Thymus (tissue), 14 donors: ENCODE measurements around the gene FGFR2. TPM values are rescaled to one million over a fixed set of nuclear protein-coding genes. Genes with fewer than 3 reads are reported as not detected.

Source experiments
- DNase-seq, 9 donors: peaks; one replicate each; pipeline ENCODE4 v3.0.0-alpha.2; 2013; ENCODE audit warnings: low spot score in 9 of 9, low read depth in 6 of 9, missing footprints in 1 of 9
- H3K27ac ChIP-seq, 2 donors: one replicate each; pipeline ENCODE4 v1.5.1; 2013; ENCODE audit warnings: control low read depth in 1 of 2, low read depth in 1 of 2, low read length in 1 of 2, mild to moderate bottlenecking in 1 of 2, moderate library complexity in 1 of 2
- H3K27me3 ChIP-seq, 2 donors: one replicate each; pipeline ENCODE4 v1.5.1; 2013; ENCODE audit warnings: low read length in 1 of 2; ENCODE audit not compliant: control insufficient read depth in 2 of 2, insufficient read depth in 1 of 2
- H3K36me3 ChIP-seq, 2 donors: one replicate each; pipeline ENCODE4 v1.5.1; 2013; ENCODE audit warnings: low read length in 1 of 2, mild to moderate bottlenecking in 1 of 2, moderate library complexity in 1 of 2; ENCODE audit not compliant: control insufficient read depth in 2 of 2, insufficient read depth in 2 of 2
- H3K4me1 ChIP-seq, 2 donors: one replicate each; pipeline ENCODE4 v1.5.1; 2013; ENCODE audit warnings: low read length in 2 of 2; ENCODE audit not compliant: control insufficient read depth in 2 of 2, insufficient read depth in 2 of 2
- H3K4me3 ChIP-seq, 2 donors: one replicate each; pipeline ENCODE4 v1.5.1; 2013; ENCODE audit warnings: low read length in 2 of 2, control low read depth in 1 of 2, mild to moderate bottlenecking in 1 of 2
- H3K9me3 ChIP-seq, 2 donors: one replicate each; pipeline ENCODE4 v1.5.1; 2013; ENCODE audit warnings: low read length in 1 of 2, mild to moderate bottlenecking in 1 of 2; ENCODE audit not compliant: control insufficient read depth in 2 of 2, insufficient read depth in 1 of 2
- WGBS: extraction: QIAGEN DNeasy Blood & Tissue Kit; methylation state at CpG from one replicate; pipeline ENCODE4 v1.1.7; 2013; 5-methylcytosine and 5-hydroxymethylcytosine counted together
- long read RNA-seq, 10 donors: transcript quantifications; one replicate each; lab custom pipeline, GENCODE V29; 2026
- polyA plus RNA-seq: library from polyadenylated mRNA; stranded (reverse); fragments of 200-250 nt; gene quantifications from one replicate; pipeline ENCODE4 v1.2.3, GENCODE V29; 2013
- total RNA-seq: library from RNA; stranded (reverse); fragments of 120-200 nt; gene quantifications from one replicate; pipeline ENCODE4 v1.2.4, GENCODE V29; 2013
- donor health status: healthy.

FGFR2 gene
- total RNA-seq (13.3 TPM), polyA plus RNA-seq (26.2 TPM)
- long read RNA-seq, donor 1, result 0 reads
- long read RNA-seq, donor 2, result 0 reads
- long read RNA-seq, donor 3, result 0 reads
- long read RNA-seq, donor 4, result 0 reads
- long read RNA-seq, donor 5, result 0 reads
- long read RNA-seq, donor 6, result 0 reads
- long read RNA-seq, donor 7, partial matches to known transcripts, result 0 of 1 reads
- long read RNA-seq, donor 7, other reads (novel, unspliced or antisense), result 0 of 1 reads
- long read RNA-seq, donor 8, result 0 reads
- long read RNA-seq, donor 9, result 0 reads
- long read RNA-seq, donor 10, result 0 reads

DNA sequence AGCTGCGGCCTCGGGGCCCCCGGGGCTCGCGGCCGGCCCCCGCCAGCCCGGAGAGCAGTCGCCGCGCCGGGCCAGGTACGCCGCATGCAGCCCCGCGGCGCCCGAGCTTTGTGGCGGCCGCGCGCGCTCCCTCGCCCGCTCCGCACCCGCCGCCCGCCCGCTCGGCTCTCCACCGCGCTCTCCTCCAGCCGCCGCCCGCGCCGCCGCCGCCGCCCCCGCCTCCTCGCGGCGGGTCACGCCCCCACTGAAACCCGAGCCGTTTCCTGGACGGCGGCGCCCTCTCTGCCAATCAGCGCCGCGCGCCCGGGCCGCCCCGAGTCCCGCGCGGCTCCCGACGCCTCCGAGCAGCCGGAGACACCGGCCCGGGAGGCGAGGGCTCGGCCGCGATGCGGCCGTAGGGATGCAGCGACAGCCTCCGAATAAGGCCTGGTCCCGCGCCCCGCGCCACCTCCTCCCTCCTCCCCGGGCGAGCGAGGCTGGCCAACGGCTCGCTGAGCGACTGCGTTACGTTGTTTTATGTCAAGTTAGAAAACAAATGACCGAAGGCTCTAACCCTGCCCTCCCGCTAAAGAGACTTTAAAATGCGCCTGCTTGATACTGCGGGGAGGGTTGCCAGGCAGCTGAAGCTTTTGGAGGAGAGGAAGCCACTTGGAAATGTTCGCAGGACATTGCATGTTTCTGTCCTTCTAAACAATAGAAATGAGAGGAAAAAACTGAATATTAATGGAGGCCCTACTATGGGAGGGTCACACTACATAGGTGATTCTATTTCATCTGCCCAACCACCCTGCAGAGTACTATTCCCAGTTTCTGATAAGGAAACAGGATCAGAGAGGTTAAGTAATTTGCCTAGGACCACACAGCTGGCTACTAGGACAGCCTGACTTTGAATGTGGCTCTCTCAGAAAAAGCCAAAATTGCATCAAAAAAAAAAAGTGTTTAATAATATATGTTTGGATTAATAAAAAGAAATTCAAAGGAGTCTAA is at the start of gene FGFR2:
TSS of gene FGFR2 (minus strand) at position 182 of the 987 bp plus-strand sequence. CDS start 4,627 bp downstream, outside the sequence.
- no peaks in the 10 kb centered on the region for H3K4me1 ChIP-seq
- peak within 1 kb of the TSS; percentile 11 to 52 for H3K27ac ChIP-seq
- WGBS, result 1% methylated on average over 92 of the region's 92 CpGs
- H3K4me3 ChIP-seq, result peak within 1 kb of the TSS; percentile 30 to 38
- peaks cover 59 to 71% of the 10 kb centered on the region in 2 donors for H3K27me3 ChIP-seq
- peak in 6 of 9 donors; percentile 13 to 39 (median 22) for DNase-seq
- no peaks in the 10 kb centered on the region for H3K9me3 ChIP-seq
- no peaks in the 10 kb centered on the region for H3K36me3 ChIP-seq

DNA sequence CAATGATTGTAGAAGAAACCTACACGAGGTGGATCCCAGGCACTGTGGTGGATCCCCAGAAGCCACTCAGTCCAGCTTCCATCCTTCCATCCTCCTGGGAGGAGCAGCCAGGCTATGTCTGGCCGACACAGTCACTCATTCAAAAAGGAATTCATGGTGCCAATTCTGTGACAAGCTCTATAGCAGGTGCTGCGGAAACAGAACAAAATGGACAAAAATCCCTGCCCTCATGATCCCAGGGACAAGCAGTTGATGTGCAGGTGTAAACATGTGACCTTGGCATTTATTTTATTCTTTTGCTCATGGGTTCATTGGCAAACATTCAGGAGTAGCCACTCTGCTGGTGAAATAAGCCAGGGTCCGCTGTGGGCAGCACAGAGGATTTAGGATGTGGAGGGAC is 49.2 kb upstream of the FGFR2 start:
- H3K9me3 ChIP-seq, result no peaks in the 10 kb centered on the region
- no peaks in the 10 kb centered on the region for H3K27me3 ChIP-seq
- 88% methylated on average over 4 of the region's 4 CpGs for WGBS
- H3K4me3 ChIP-seq, result no peak overlapping the region
- H3K4me1 ChIP-seq, result no peaks in the 10 kb centered on the region
- no peak for DNase-seq
- no peak overlapping the region for H3K27ac ChIP-seq
- H3K36me3 ChIP-seq, result no peaks in the 10 kb centered on the region

DNA sequence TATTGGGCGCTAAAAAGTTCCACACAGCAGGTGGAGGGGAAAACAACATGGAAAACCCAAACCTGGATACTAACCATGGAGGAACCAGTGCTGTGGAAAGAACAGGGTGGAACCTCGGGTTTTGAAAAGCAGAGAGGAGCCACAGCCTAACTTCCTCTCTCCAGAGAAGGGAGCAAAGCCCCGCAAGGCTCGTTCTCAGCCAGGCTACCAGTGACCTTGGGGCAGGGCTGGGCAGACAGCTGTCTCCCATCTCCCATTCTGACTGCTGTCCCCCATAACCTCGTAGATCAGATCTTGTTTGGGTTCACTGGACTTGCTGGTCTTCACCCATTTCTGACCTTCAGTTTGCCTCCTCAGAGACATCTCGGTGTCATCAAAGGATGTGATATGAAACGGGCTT is 47.5 kb upstream of the FGFR2 start:
- no peak for DNase-seq
- no peaks in the 10 kb centered on the region for H3K9me3 ChIP-seq
- no peak overlapping the region for H3K4me3 ChIP-seq
- no peaks in the 10 kb centered on the region for H3K27me3 ChIP-seq
- WGBS, result 80% methylated on average over 7 of the region's 7 CpGs
- no peaks in the 10 kb centered on the region for H3K4me1 ChIP-seq
- no peaks in the 10 kb centered on the region for H3K36me3 ChIP-seq
- no peak overlapping the region for H3K27ac ChIP-seq

DNA sequence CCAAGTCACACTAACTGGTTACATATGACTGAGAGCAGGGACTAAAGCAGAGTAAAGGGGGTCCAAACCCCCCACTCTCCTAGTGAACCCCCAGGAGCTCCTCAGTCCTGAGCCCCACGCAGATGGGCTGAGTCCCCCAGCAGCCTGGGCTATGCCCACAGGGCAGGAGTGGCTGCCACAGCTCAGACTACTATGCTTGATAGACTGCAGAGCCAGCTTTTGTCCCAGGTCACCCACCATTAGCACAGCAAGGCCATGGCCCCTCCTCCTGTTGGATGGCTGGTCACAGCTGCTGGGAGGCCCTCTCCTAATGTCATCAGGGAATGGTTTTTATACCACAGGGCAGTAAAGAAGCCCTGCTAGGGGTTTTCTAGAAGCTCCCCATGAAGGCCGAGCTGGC is 46.3 kb upstream of the FGFR2 start:
- no peaks in the 10 kb centered on the region for H3K4me1 ChIP-seq
- 96% methylated on average over 2 of the region's 2 CpGs for WGBS
- no peak overlapping the region for H3K27ac ChIP-seq
- no peaks in the 10 kb centered on the region for H3K36me3 ChIP-seq
- no peak for DNase-seq
- H3K9me3 ChIP-seq, result no peaks in the 10 kb centered on the region
- H3K4me3 ChIP-seq, result no peak overlapping the region
- no peaks in the 10 kb centered on the region for H3K27me3 ChIP-seq

DNA sequence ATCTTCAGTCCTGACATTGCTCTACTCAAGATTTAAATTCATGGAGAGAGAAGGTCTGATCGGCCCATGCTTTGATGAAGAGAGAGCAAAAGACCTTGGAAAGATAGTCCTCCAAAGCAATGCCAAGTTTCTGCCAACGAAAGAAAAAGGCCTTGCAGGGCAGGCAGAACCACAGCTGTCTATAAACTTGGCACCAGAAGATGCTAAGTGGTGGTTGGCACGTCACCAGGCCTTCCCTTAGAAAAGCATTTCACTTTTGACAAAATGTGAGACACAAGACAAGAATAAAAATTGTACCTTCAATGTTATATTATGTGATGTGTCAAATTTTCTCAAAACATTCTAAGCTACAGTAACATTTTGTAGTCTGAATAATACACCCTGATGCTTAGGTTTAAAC is 42.0 kb upstream of the FGFR2 start:
- WGBS, result 82% methylated on average over 3 of the region's 3 CpGs
- Histone ChIP-seq H3K4me1 (no peaks in the 10 kb centered on the region), H3K27ac (no peak overlapping the region), H3K27me3 (no peaks in the 10 kb centered on the region), H3K9me3 (no peaks in the 10 kb centered on the region), H3K4me3 (no peak overlapping the region), H3K36me3 (no peaks in the 10 kb centered on the region)
- DNase-seq, result no peak

DNA sequence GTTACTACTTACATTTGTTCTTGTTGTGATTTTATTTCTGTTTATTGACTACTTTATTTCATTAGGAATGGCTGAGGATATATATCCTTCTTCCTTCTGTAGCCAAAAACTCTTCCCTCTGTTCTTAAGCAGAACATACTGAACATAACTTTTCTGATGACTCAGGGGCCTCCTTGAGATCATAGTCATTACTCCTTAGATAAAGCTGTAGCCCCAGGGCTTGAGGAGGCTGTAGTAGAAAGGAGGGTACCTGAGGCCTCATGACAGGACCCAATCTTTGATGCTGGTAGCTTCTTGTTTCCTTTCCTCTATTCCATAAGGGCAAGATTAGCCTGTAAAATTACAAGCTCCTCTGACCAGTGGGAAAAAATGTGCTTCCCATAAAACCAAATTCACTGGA is 41.2 kb upstream of the FGFR2 start:
- no peak for DNase-seq
- Histone ChIP-seq H3K4me1 (no peaks in the 10 kb centered on the region), H3K27me3 (no peaks in the 10 kb centered on the region), H3K9me3 (no peaks in the 10 kb centered on the region), H3K36me3 (no peaks in the 10 kb centered on the region), H3K27ac (no peak overlapping the region), H3K4me3 (no peak overlapping the region)

DNA sequence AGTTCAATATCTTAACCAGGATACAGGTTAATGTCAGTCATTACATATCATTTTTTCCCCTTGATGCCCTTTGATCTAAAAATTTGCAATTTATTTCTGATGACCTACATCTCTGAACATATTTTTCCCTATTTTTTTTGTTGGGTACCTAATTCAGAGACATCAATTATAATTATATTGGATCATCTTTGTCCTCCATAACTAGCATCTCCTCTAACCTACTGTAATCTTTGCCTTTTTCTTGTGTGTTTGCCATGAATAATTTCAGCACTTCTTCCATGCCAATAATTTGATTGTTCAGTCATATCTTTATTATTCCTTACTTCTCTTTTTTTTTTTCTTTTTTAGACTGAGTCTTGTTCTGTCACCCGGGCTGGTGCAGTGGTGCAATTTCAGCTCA is 39.2 kb upstream of the FGFR2 start:
- DNase-seq, result no peak
- H3K9me3 ChIP-seq, result no peaks in the 10 kb centered on the region
- no peak overlapping the region for H3K4me3 ChIP-seq
- 93% methylated on average over 1 of the region's 1 CpG for WGBS
- H3K36me3 ChIP-seq, result no peaks in the 10 kb centered on the region
- H3K27me3 ChIP-seq, result no peaks in the 10 kb centered on the region
- H3K27ac ChIP-seq, result no peak overlapping the region
- no peaks in the 10 kb centered on the region for H3K4me1 ChIP-seq

DNA sequence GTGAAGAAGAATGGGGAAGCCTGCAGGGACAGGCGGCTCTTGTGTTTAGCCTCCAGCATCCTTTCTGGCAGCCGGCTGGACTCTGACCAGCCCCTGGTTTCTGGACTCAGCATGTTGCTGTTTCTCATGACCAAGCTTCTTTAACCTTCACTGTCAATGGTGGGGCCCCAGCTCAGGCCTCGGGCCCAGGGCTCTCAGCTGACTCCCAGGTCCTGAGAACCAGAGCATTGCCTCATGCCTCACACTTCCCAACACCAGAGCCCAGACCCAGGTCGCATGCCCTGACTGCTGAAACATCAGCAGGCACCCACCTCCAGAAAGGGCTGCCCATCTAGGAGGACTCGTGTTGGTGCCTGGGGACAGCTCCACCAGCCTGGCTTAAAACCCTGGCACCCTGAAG is 34.8 kb upstream of the FGFR2 start:
- Histone ChIP-seq H3K27ac (no peak overlapping the region), H3K27me3 (no peaks in the 10 kb centered on the region), H3K4me1 (peaks cover 0 to 7% of the 10 kb centered on the region in 2 donors), H3K9me3 (no peaks in the 10 kb centered on the region), H3K36me3 (no peaks in the 10 kb centered on the region), H3K4me3 (no peak overlapping the region)
- DNase-seq, result no peak
- WGBS, result 88% methylated on average over 5 of the region's 5 CpGs

DNA sequence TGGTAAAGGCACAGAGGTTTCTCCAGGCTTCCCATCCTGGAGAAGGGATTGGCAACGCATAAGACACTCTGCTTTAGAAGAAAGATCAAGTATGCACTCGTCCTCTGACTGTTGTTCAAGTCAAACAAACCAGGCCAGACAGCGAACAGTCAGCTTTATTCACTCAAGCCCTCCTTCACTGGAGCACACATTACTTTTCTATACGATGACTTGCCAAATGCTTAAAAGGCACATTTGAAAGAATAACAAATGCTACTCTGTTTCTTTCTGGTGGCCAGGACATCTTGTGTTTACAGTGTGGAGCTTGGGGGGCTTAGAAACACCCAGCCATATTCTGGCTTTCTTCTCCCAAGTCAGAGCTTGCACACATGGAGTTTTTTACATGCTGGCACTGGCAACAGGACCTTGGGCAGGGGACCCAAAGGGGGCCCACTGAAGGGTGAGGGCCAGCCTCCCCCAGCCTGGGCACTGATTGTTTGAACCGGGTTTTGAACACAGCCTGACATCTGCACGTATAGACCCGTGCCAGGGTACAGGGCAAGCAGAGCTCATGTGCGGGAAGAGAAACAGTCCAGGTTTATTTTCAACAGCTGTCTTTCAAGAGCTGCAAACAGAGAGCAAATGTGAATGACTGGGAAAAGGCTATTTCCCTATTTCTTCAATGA is 33.3 kb upstream of the FGFR2 start:
- Histone ChIP-seq H3K27ac (no peak overlapping the region), H3K27me3 (no peaks in the 10 kb centered on the region), H3K36me3 (no peaks in the 10 kb centered on the region), H3K4me1 (peaks cover 0 to 7% of the 10 kb centered on the region in 2 donors), H3K4me3 (no peak overlapping the region), H3K9me3 (no peaks in the 10 kb centered on the region)
- DNase-seq, result no peak
- WGBS, result 85% methylated on average over 8 of the region's 8 CpGs
